GM19395 (cell line): ENCODE measurements around the gene SNX25.

Source experiments
- ATAC-seq: cut with Tn5 transposase; IDR thresholded peaks from one replicate; pipeline ENCODE4 v1.9.1; 2021; ENCODE audit warnings: mild to moderate bottlenecking, moderate library complexity; ENCODE audit not compliant: unreplicated experiment

Gene SNX25

GRCh38 chr4:185398618-185399017 lies 189.2 kb downstream of the SNX25 start:
- ATAC-seq = no peak

DNA sequence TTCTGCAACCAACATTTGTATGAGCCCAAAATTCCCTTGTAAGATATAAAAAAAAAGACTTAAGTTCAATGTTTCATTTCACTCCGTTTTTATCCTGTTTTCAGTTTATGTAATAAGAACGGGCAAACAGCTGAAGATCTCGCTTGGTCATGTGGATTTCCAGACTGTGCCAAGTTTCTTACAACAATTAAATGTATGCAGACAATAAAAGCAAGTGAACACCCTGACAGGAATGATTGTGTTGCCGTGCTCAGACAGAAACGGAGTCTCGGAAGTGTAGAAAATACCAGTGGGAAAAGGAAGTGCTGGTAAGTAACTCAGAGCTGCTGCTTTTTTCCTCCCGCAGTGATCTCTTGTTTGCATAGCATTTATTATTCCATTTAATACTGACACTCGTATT lies 190.1 kb downstream of the SNX25 start:
- no peak for ATAC-seq

GRCh38 chr4:185404031-185404430 lies 194.6 kb downstream of the SNX25 start:
- ATAC-seq = no peak

DNA sequence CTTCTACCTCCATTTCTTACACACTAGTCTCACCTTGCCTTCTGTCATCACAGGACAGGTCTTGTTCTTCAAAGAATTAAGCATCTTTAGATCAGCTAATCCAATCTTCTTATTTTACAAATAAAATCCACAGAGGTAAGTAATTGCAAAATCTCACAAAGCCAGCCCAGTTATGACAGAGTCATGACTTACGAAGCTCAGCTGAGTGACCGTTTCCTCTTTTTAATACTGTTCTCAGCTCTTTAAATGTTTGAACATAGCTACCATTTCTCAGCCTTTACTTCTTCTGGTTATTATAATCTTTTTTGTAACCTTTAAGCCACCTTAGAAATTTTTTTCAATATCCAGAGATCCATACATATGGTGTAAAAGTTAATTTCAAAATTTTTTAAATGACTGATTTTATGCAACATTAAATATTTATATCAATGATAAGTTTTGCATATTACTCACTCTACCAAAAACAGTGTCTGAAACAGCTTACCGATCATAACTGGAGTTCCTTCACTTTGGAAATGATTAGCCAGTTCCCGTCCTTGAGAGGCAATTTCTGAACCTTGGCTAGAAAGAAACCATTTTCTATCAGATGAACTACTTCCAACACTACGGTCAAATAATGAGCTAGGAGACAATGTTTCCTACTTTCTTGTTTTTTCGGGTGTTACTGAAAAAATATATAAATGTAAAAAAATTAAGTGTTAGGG lies 196.1 kb downstream of the SNX25 start:
- ATAC-seq = peak; percentile 80

DNA sequence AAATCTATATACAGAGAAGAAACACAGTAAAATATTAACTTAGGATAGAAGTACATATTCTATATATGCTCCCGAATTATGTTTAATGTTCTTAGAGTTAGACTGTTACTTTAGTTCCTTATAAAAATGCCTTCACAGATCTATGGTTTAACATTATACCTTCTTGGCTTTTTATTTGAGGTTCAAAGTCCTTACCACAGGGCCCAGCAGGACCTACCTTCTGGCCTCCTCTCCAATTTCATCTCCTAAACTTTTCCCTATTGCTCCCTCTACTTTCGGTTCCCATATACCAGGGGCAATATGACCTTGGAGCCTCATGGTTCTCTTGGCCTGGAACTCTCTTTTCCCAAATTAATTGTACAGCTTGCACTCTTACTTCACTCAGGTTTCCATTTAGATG lies 199.0 kb downstream of the SNX25 start:
- ATAC-seq = no peak

GRCh38 chr4:185411849-185412248 lies 202.5 kb downstream of the SNX25 start:
- ATAC-seq = no peak

DNA sequence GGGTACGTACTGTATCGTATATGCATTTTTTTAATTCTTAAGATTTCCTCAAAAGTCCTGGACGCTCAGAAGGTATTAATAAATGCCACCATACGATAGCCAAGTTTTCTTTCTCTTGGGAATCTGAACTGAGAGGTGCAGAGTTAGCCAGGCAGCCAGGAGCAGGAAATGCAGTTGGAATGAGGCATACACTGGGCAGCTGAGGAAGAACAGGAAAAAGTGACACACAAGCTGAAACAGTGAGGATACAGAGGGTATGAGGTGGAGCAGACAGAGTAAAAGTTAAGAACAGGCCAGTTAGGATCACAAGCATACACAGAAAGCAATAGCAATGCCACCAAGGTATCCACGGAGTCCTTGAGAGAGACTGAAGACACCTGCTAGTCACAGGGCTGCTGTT lies 203.0 kb downstream of the SNX25 start:
- no peak for ATAC-seq
